ENCODE data around the gene IFT22. TPM values are rescaled to one million over a fixed set of nuclear protein-coding genes. Genes with fewer than 3 reads are reported as not detected.

IFT22 gene
- total RNA-seq, 1 experiment from 2014 or later, result 17.4 TPM

DNA sequence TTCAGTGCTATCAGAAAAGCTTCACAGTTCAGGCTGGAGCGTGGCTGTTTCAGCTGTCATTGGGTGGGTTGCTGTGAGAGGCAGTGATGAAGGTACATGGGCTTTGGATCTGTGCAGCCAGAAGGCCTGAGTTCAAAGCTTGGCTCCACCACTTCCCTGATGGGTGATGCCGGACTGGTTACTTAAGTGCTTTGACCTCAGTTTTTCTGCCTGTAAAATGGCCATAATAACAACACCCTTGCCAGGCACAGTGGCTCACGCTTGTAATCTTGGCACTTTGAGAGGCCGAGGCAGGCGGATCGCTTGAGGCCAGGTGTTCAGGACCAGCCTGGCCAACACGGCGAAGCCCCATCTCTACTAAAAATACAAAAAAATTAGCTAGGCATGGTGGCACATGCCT is 10.4 kb upstream of the IFT22 start:
- POLR2A ChIA-PET, result interaction anchor here (0.6 kb wide), 1 partner anchor 24 kb away, joined by 3 read pairs; no protein-coding TSS in a partner anchor
- H3K36me3 Mint-ChIP-seq (ENCODE audit: insufficient read depth, unreplicated experiment), result no peaks in the 10 kb centered on the region

GRCh38 chr7:101330011-101330484 is 8.4 kb upstream of the IFT22 start:
- intact Hi-C loops (cut with micrococcal nuclease; ENCODE audit: unreplicated experiment), result no loop called here
- no TSS peak for BruUV-seq (replicated peaks)
- TF ChIP-seq CTCF (IDR thresholded peaks at IDR 0.05; ENCODE audit: insufficient read depth in 1 of 2, low read depth in 1 of 2, low read length in 1 of 2, severe bottlenecking in 1 of 2, unreplicated experiment in 1 of 2), result no peak
- H3K36me3 ChIP-seq (ENCODE audit: control insufficient read depth, insufficient read depth, low read length), result no peaks in the 10 kb centered on the region
- ChIA-PET CTCF (interaction anchor here (1.0 kb wide), 1 partner anchor 22 kb away, joined by 6 read pairs; no protein-coding TSS in a partner anchor), POLR2A (no interaction called here)
- H3K4me3 ChIP-seq (ENCODE audit: low read depth, low read length), result no peak overlapping the region
- no peak for DNase-seq
- Mint-ChIP-seq H3K4me1 (ENCODE audit: low read depth, unreplicated experiment) (no peaks in the 10 kb centered on the region), H3K9me3 (ENCODE audit: unreplicated experiment) (no peaks in the 10 kb centered on the region), H3K27ac (ENCODE audit: unreplicated experiment) (no peak overlapping the region), H3K27me3 (ENCODE audit: insufficient read depth, unreplicated experiment) (no peaks in the 10 kb centered on the region), H3K36me3 (ENCODE audit: insufficient read depth, unreplicated experiment) (no peaks in the 10 kb centered on the region), H3K4me3 (ENCODE audit: unreplicated experiment) (no peak overlapping the region)
- no peaks in the 10 kb centered on the region for H3K4me1 ChIP-seq
- no peaks in the 10 kb centered on the region for H3K9me3 ChIP-seq
- no peaks in the 10 kb centered on the region for H3K27me3 ChIP-seq (replicated peaks; ENCODE audit: control insufficient read depth, insufficient read depth, low read length)

More for the DNA sequence above, 10.4 kb upstream of the IFT22 start:
- DNase-seq, result no peak
- no peak overlapping the region for H3K4me3 ChIP-seq (ENCODE audit: low read depth, low read length)
- Mint-ChIP-seq H3K4me1 (ENCODE audit: low read depth, unreplicated experiment) (no peaks in the 10 kb centered on the region), H3K9me3 (ENCODE audit: unreplicated experiment) (no peaks in the 10 kb centered on the region), H3K27ac (ENCODE audit: unreplicated experiment) (no peak overlapping the region), H3K27me3 (ENCODE audit: insufficient read depth, unreplicated experiment) (no peaks in the 10 kb centered on the region), H3K4me3 (ENCODE audit: unreplicated experiment) (no peak overlapping the region)
- H3K27me3 ChIP-seq (replicated peaks; ENCODE audit: control insufficient read depth, insufficient read depth, low read length), result no peaks in the 10 kb centered on the region
- CTCF ChIA-PET, result no interaction called here
- TF ChIP-seq CTCF (IDR thresholded peaks at IDR 0.05; ENCODE audit: insufficient read depth in 1 of 2, low read depth in 1 of 2, low read length in 1 of 2, severe bottlenecking in 1 of 2, unreplicated experiment in 1 of 2), result no peak
- no TSS peak for BruUV-seq (replicated peaks)
- no peaks in the 10 kb centered on the region for H3K4me1 ChIP-seq
- H3K36me3 ChIP-seq (ENCODE audit: control insufficient read depth, insufficient read depth, low read length), result no peaks in the 10 kb centered on the region
- intact Hi-C loops (cut with micrococcal nuclease; ENCODE audit: unreplicated experiment), result no loop called here
- no peaks in the 10 kb centered on the region for H3K9me3 ChIP-seq

DNA sequence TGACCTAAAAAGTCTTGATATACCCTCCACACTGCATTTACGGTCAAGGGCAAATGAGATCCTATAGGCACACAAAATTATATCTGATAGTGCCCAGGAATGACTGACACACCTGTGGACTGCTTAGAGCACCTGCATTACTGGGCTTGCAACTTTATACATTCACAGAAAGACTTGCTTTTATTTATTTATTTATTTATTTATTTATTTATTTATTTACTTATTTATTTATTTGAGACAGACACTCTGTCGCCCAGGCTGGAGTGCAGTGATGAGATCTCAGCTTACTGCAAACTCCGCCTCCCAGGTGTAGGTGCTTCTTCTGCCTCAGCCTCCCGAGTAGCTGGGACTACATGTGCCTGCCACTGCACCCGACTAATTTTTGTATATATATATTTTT is 6.5 kb upstream of the IFT22 start:
- H3K36me3 Mint-ChIP-seq (ENCODE audit: insufficient read depth, unreplicated experiment), result no peaks in the 10 kb centered on the region
- ChIA-PET CTCF (no interaction called here), POLR2A (no interaction called here)
- no peak for TF ChIP-seq CTCF (IDR thresholded peaks at IDR 0.05; ENCODE audit: insufficient read depth in 1 of 2, low read depth in 1 of 2, low read length in 1 of 2, severe bottlenecking in 1 of 2, unreplicated experiment in 1 of 2)
- DNase-seq, result no peak
- intact Hi-C loops (cut with micrococcal nuclease; ENCODE audit: unreplicated experiment), result no loop called here
- no peaks in the 10 kb centered on the region for H3K4me1 Mint-ChIP-seq (ENCODE audit: low read depth, unreplicated experiment)
- no peaks in the 10 kb centered on the region for H3K9me3 Mint-ChIP-seq (ENCODE audit: unreplicated experiment)
- H3K36me3 ChIP-seq (ENCODE audit: control insufficient read depth, insufficient read depth, low read length), result no peaks in the 10 kb centered on the region
- no TSS peak for BruUV-seq (replicated peaks)
- no peak overlapping the region for H3K4me3 ChIP-seq (ENCODE audit: low read depth, low read length)
- H3K27ac Mint-ChIP-seq (ENCODE audit: unreplicated experiment), result no peak overlapping the region
- H3K4me3 Mint-ChIP-seq (ENCODE audit: unreplicated experiment), result no peak overlapping the region
- H3K4me1 ChIP-seq, result no peaks in the 10 kb centered on the region
- H3K27me3 Mint-ChIP-seq (ENCODE audit: insufficient read depth, unreplicated experiment), result no peaks in the 10 kb centered on the region
- no peaks in the 10 kb centered on the region for H3K27me3 ChIP-seq (replicated peaks; ENCODE audit: control insufficient read depth, insufficient read depth, low read length)
- no peaks in the 10 kb centered on the region for H3K9me3 ChIP-seq
